SU-DHL-6 (cell line): Measurements from ENCODE around the gene LRBA.
"Not testable (repeated sequence)": the region's sequence is repeated elsewhere in the genome, so short reads cannot be mapped to it uniquely, and the experiment has no call there.

Experiments used
- H2AFZ ChIP-seq: fragments of 200-600 bp; sonication (generic); 2 replicates; pipeline ENCODE4 v1.6.1; 2014; ENCODE audit warnings: low read depth, mild to moderate bottlenecking, moderate library complexity, mixed read lengths, antibody characterized with exemption, low read length; ENCODE audit not compliant: severe bottlenecking
- H3F3A ChIP-seq: fragments of 200-600 bp; shearing (Covaris generic); 2 replicates; pipeline ENCODE4 v1.6.0; 2016; ENCODE audit warnings: antibody characterized with exemption, mild to moderate bottlenecking; ENCODE audit not compliant: insufficient read depth
- H3K27ac ChIP-seq: fragments of 200-600 bp; sonication (generic); 2 replicates; pipeline ENCODE4 v1.5.1; 2016; ENCODE audit warnings: low read depth, mild to moderate bottlenecking, low read length, moderate library complexity, mixed read lengths
- H3K27me3 ChIP-seq: fragments of 200-600 bp; sonication (generic), shearing (Covaris generic); 2 replicates; pipeline ENCODE4 v1.6.0; 2014; ENCODE audit warnings: mild to moderate bottlenecking, low read length
- H3K36me3 ChIP-seq: fragments of 200-600 bp; sonication (generic); 2 replicates; pipeline ENCODE4 v1.6.1; 2014; ENCODE audit warnings: mild to moderate bottlenecking, low read length, mixed read lengths
- H3K4me2 ChIP-seq: fragments of 300-600, 200-600 bp; shearing (Covaris generic), sonication (generic); 2 replicates; pipeline ENCODE4 v1.6.0; 2014; ENCODE audit warnings: low read length, low read depth, mild to moderate bottlenecking; ENCODE audit not compliant: poor library complexity, severe bottlenecking
- H3K4me3 ChIP-seq: fragments of 200-600 bp; sonication (generic); 2 replicates; pipeline ENCODE4 v1.5.1; 2014; ENCODE audit warnings: antibody characterized with exemption, low read length, mild to moderate bottlenecking, mixed read lengths; ENCODE audit not compliant: insufficient read depth, poor library complexity, severe bottlenecking
- H3K79me2 ChIP-seq: fragments of 200-600 bp; sonication (generic); 2 replicates; pipeline ENCODE4 v1.6.1; 2014; ENCODE audit warnings: mild to moderate bottlenecking, low read length, moderate library complexity; ENCODE audit not compliant: insufficient read depth
- H3K9ac ChIP-seq: fragments of 200-600 bp; sonication (generic); 2 replicates; pipeline ENCODE4 v1.7.0; 2014; ENCODE audit warnings: mild to moderate bottlenecking, low read length
- H3K9me2 ChIP-seq: fragments of 200-600 bp; sonication (generic); replicated peaks from 2 replicates; pipeline ENCODE4 v1.6.1; 2014; ENCODE audit warnings: low read length; ENCODE audit not compliant: insufficient read depth
- H3K9me3 ChIP-seq: fragments of 200-600 bp; sonication (generic); 2 replicates; pipeline ENCODE4 v1.6.1; 2014; ENCODE audit warnings: low read length, mixed read lengths; ENCODE audit not compliant: insufficient read depth
- H4K20me1 ChIP-seq: fragments of 200-600 bp; sonication (generic); 2 replicates; pipeline ENCODE4 v1.6.1; 2014; ENCODE audit warnings: low read depth, mild to moderate bottlenecking, antibody characterized with exemption, low read length, moderate library complexity, mixed read lengths
- CTCF ChIP-seq: fragments of 200-600 bp; sonication (generic); IDR thresholded peaks from one replicate; pipeline ENCODE4 v1.5.1; 2017; ENCODE audit warnings: antibody characterized with exemption, mild to moderate bottlenecking, low read length, moderate library complexity; ENCODE audit not compliant: insufficient read depth, poor library complexity, severe bottlenecking
- EZH2phosphoT487 ChIP-seq: fragments of 200-600 bp; sonication (generic), shearing (Covaris generic); conservative IDR thresholded peaks from 2 replicates; pipeline ENCODE4 v1.6.1; 2018; ENCODE audit warnings: mild to moderate bottlenecking, antibody characterized with exemption, low read length, moderate library complexity, mixed read lengths

LRBA gene

GRCh38 chr4:150962245-150962644 is 52.8 kb downstream of the LRBA start:
- Histone ChIP-seq H3K4me3 (no peak overlapping the region), H3K36me3 (no peaks in the 10 kb centered on the region), H3K27ac (no peak overlapping the region), H3K9me3 (peaks cover 16% of the 10 kb centered on the region; the same call in 1 of the 2 replicates), H3K4me2 (no peak overlapping the region), H3F3A (no peaks in the 10 kb centered on the region; the same call in 1 of the 2 replicates), H2AFZ (no peak overlapping the region), H4K20me1 (no peaks in the 10 kb centered on the region), H3K27me3 (no peaks in the 10 kb centered on the region), H3K9me2 (no peaks in the 10 kb centered on the region), H3K9ac (no peak overlapping the region), H3K79me2 (peaks cover 54% of the 10 kb centered on the region)
- TF ChIP-seq EZH2phosphoT487: no peak
- no peak for TF ChIP-seq CTCF

- peaks cover 48% of the 10 kb centered on the region for H3K79me2 ChIP-seq
- no peaks in the 10 kb centered on the region; the same call in 1 of the 2 replicates for H3F3A ChIP-seq
- H3K36me3 ChIP-seq: 0 out of 2 replicates have a peak, but pooled peaks cover 4% of the 10 kb centered on the region
- H4K20me1 ChIP-seq: no peaks in the 10 kb centered on the region
- H3K9ac ChIP-seq: no peak overlapping the region
- H3K9me3 ChIP-seq: peaks cover 16% of the 10 kb centered on the region; the same call in 1 of the 2 replicates
- H3K27me3 ChIP-seq: no peaks in the 10 kb centered on the region
- H3K9me2 ChIP-seq: no peaks in the 10 kb centered on the region
- no peak overlapping the region for H2AFZ ChIP-seq
- no peak overlapping the region for H3K4me3 ChIP-seq
- no peak for TF ChIP-seq EZH2phosphoT487
- no peak overlapping the region for H3K4me2 ChIP-seq
- no peak overlapping the region for H3K27ac ChIP-seq
Measured at GRCh38 chr4:150961566-150961965, 53.5 kb downstream of the LRBA start.

- no peak overlapping the region for H3K27ac ChIP-seq
- no peak overlapping the region for H2AFZ ChIP-seq
- H3F3A ChIP-seq: no peaks in the 10 kb centered on the region; the same call in 1 of the 2 replicates
- H3K9me2 ChIP-seq: no peaks in the 10 kb centered on the region
- TF ChIP-seq EZH2phosphoT487: no peak
- TF ChIP-seq CTCF: peak; percentile 66
- H3K9ac ChIP-seq: no peak overlapping the region
- H3K4me3 ChIP-seq: no peak overlapping the region
- H3K9me3 ChIP-seq: peaks cover 16% of the 10 kb centered on the region; the same call in 1 of the 2 replicates
- no peaks in the 10 kb centered on the region for H3K27me3 ChIP-seq
- H4K20me1 ChIP-seq: no peaks in the 10 kb centered on the region
- H3K36me3 ChIP-seq: 0 out of 2 replicates have a peak, but pooled peaks cover 4% of the 10 kb centered on the region
- no peak overlapping the region for H3K4me2 ChIP-seq
- peaks cover 48% of the 10 kb centered on the region for H3K79me2 ChIP-seq
Measured at GRCh38 chr4:150960818-150961217, 54.3 kb downstream of the LRBA start.

GRCh38 chr4:150960079-150960478 is 55.0 kb downstream of the LRBA start:
- Histone ChIP-seq H3K36me3 (0 out of 2 replicates have a peak, but pooled peaks cover 4% of the 10 kb centered on the region), H3F3A (no peaks in the 10 kb centered on the region; the same call in 1 of the 2 replicates), H3K9me3 (peaks cover 16% of the 10 kb centered on the region; the same call in 1 of the 2 replicates), H3K9ac (no peak overlapping the region), H2AFZ (no peak overlapping the region), H3K9me2 (no peaks in the 10 kb centered on the region), H4K20me1 (no peaks in the 10 kb centered on the region), H3K27me3 (no peaks in the 10 kb centered on the region), H3K79me2 (peaks cover 46% of the 10 kb centered on the region), H3K4me3 (no peak overlapping the region), H3K27ac (no peak overlapping the region), H3K4me2 (no peak overlapping the region)
- TF ChIP-seq EZH2phosphoT487 (no peak), CTCF (peak; percentile 35)

- H3K4me3 ChIP-seq, H3K36me3 ChIP-seq, H3K27ac ChIP-seq, H4K20me1 ChIP-seq, H3K9ac ChIP-seq, H3K27me3 ChIP-seq, H3K9me2 ChIP-seq, H2AFZ ChIP-seq, H3F3A ChIP-seq, H3K4me2 ChIP-seq: not testable (repeated sequence)
- peaks cover 47% of the 10 kb centered on the region for H3K79me2 ChIP-seq
- peaks cover 16% of the 10 kb centered on the region; the same call in 1 of the 2 replicates for H3K9me3 ChIP-seq
Measured at GRCh38 chr4:150957981-150958380, 57.1 kb downstream of the LRBA start.

- not testable (repeated sequence) for H3K9me2 ChIP-seq, H3K9ac ChIP-seq, H3K4me3 ChIP-seq, H3F3A ChIP-seq, H3K27ac ChIP-seq, H2AFZ ChIP-seq, H3K4me2 ChIP-seq, H4K20me1 ChIP-seq, H3K36me3 ChIP-seq, H3K27me3 ChIP-seq
- Histone ChIP-seq H3K9me3 (peaks cover 16% of the 10 kb centered on the region; the same call in 1 of the 2 replicates), H3K79me2 (peaks cover 54% of the 10 kb centered on the region)
Measured at GRCh38 chr4:150957095-150957494, 58.0 kb downstream of the LRBA start.
